Left forelimb (tissue), 1 donor: ENCODE measurements around the gene USP13.

Experiments
- DNase-seq: peaks from one replicate; pipeline ENCODE4 v3.0.0-alpha.2; 2018; ENCODE audit warnings: low spot score

Gene USP13

GRCh38 chr3:179801263-179801662 lies 148.4 kb downstream of the USP13 start:
- DNase-seq: no peak

GRCh38 chr3:179801856-179802255 lies 149.0 kb downstream of the USP13 start:
- no peak for DNase-seq

GRCh38 chr3:179806177-179806576 lies 153.3 kb downstream of the USP13 start:
- no peak for DNase-seq

GRCh38 chr3:179807588-179807987 lies 154.7 kb downstream of the USP13 start:
- no peak for DNase-seq

GRCh38 chr3:179809639-179810038 lies 156.8 kb downstream of the USP13 start:
- no peak for DNase-seq

- DNase-seq: no peak
Measured at GRCh38 chr3:179811321-179812095, 158.7 kb downstream of the USP13 start.

GRCh38 chr3:179812096-179812382 lies 159.2 kb downstream of the USP13 start:
- no peak for DNase-seq

- no peak for DNase-seq
Measured at GRCh38 chr3:179819379-179819778, 166.5 kb downstream of the USP13 start.

- no peak for DNase-seq
Measured at GRCh38 chr3:179822296-179822695, 169.5 kb downstream of the USP13 start.

- no peak for DNase-seq
Measured at GRCh38 chr3:179825527-179826246, 172.8 kb downstream of the USP13 start.

- DNase-seq: no peak
Measured at GRCh38 chr3:179826247-179826637, 173.4 kb downstream of the USP13 start.

GRCh38 chr3:179828738-179829137 lies 175.9 kb downstream of the USP13 start:
- no peak for DNase-seq

GRCh38 chr3:179829401-179829800 lies 176.6 kb downstream of the USP13 start:
- DNase-seq: no peak

- DNase-seq: no peak
Measured at GRCh38 chr3:179832333-179832854, 179.6 kb downstream of the USP13 start.

- DNase-seq: no peak
Measured at GRCh38 chr3:179833294-179833693, 180.5 kb downstream of the USP13 start.

- DNase-seq: no peak
Measured at GRCh38 chr3:179837374-179837773, 184.5 kb downstream of the USP13 start.
